Measurements from ENCODE around the gene COTL1.

The COTL1 gene

GRCh38 chr16:84617791-84618580 is at the start of gene COTL1:
TSS of gene COTL1 (minus strand) at chr16:84618078. CDS start at chr16:84617914, 164 bp downstream.
- peak; percentile 97 for DNase-seq (ENCODE audit: low read depth)

DNA sequence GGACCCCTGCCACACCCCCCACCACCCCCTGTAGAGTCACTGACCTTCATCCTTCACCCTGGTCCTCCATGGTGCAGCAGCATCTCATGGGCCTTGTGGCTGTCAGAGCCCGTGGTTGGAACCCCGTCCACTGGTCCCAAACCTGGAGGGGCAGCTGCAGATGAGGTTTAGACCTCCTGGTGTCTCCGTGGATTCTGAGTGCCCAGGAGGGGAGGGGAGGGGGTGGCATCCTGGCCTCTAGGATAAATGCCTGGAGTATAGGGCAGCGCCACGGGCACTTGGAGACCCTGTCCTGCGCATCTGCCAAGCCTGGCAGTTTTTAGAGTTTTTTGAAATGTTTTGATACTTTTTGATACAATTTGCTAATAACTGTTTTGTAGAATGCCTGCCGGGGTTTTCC is 48.0 kb upstream of the COTL1 start:
- no peak for DNase-seq (ENCODE audit: low read depth)

- no peak for DNase-seq (ENCODE audit: low read depth)
Measured at GRCh38 chr16:84665359-84665758, 47.5 kb upstream of the COTL1 start.

DNA sequence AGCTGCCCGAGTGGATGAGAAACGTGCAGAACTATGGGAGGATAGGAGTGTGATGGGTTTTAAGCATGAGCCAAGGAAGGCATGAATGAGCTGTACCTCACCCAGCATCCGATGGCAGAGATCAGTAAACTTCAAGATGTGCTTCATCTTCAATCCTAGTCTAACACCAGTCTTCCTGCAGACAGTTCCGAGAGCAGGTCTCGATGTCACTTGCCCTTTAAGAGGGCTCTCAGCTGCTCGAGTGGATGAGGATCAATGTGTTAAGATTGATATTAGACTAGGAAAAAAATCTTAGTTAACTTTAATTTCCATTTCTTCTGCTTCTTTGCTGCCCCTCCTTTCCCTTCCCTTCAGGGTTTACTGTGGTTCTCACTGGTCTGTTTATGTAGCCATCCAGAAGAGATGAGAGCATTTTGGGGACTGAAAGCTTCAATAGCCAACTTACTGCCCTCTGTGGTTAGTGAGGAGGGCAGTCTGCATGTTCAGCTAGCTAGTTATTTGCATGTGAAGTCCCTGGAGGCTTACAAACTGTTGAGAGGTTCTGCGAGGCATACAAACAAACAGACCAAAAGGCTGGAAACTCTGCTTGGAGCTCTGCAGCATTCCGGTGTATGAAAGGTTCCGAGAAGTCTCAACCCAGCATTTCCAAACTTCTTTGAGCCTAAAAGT is 45.7 kb upstream of the COTL1 start:
- DNase-seq (ENCODE audit: low read depth): no peak

- no peak for DNase-seq (ENCODE audit: low read depth)
Measured at GRCh38 chr16:84662471-84662870, 44.6 kb upstream of the COTL1 start.

DNA sequence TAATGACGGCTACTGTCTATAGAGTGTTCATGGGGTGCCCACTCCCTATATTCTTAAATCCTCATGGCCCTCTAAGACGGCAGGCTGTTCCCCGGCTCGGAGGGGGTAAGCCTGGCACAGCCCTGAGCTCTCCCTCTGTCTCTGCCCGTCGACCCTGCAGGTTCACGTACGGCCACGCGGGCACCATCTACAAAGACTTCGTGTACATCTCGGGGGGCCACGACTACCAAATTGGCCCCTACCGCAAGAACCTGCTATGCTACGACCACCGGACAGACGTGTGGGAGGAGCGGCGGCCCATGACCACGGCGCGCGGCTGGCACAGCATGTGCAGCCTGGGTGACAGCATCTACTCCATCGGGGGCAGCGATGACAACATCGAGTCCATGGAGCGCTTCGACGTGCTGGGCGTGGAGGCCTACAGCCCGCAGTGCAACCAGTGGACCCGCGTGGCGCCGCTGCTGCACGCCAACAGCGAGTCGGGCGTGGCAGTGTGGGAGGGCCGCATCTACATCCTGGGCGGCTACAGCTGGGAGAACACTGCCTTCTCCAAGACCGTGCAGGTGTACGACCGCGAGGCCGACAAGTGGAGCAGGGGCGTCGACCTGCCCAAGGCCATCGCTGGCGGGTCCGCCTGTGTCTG is 43.7 kb upstream of the COTL1 start:
- no peak for DNase-seq (ENCODE audit: low read depth)

DNA sequence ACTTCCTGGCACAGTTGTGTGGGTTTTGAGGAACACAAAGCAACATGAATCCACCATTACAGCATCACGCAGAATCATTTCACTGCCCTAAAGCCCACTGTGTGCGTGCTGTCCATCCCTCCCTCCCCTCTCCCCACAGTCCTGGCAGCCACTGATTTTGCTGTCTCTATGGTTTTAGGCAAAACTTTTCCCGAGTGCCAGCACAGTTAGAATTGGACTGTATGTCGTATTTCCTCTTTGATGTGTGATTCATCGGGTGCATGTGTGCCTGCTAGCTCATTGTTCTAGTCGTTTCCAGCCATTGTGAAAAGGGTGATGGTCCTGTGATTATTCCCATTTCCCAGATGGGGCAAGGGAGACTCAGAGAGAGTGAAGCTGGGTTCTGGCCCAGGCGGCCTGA is 43.1 kb upstream of the COTL1 start:
- DNase-seq (ENCODE audit: low read depth): no peak

DNA sequence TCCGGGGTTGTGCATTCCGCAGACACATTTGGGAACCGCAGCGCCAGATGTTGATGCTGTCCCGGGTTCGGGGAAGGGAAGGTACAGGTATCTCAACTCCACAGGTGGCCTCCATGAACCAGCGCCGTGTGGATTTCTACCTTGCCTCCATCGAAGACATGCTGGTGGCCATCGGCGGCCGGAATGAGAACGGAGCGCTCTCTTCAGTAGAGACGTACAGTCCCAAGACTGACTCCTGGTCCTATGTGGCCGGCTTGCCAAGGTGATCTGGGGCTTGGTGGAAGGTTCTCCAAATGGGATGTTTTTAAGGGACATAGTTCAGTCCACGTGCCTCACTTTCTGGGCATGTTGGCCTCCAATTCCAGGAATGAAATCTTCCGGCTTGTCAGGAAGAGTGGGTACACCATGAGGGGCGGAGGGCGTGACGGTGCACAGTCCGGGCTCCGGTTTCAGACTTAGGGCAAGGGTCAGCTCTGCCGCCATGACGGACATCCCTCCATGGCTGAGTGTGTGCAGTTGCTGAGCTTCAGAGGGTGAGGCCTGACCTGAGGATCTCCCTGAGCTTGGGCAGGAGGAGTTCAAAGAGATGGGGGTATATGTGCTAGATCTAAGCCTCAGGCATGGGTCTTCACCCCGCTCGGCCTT is 41.9 kb upstream of the COTL1 start:
- DNase-seq (ENCODE audit: low read depth): no peak

DNA sequence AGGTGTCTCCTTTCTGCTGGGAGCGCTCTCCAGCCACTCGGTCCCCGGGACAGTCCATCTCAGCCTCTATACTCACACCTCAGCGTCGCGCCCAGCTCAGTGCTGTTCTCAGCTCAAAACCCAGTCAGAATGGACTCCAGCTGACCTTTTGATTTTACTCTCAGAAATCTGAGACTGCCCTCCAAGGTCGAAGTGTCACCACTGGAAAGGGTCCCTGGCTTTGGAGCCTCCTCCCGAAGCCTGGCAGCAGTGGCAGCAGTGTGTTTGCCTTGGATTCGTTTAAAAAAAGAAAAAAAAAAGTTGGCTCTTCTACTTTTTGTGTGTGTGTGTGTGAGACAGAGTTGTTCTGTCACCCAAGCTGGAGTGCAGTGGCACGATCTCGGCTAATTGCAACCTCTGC is 40.8 kb upstream of the COTL1 start:
- DNase-seq (ENCODE audit: low read depth): no peak

DNA sequence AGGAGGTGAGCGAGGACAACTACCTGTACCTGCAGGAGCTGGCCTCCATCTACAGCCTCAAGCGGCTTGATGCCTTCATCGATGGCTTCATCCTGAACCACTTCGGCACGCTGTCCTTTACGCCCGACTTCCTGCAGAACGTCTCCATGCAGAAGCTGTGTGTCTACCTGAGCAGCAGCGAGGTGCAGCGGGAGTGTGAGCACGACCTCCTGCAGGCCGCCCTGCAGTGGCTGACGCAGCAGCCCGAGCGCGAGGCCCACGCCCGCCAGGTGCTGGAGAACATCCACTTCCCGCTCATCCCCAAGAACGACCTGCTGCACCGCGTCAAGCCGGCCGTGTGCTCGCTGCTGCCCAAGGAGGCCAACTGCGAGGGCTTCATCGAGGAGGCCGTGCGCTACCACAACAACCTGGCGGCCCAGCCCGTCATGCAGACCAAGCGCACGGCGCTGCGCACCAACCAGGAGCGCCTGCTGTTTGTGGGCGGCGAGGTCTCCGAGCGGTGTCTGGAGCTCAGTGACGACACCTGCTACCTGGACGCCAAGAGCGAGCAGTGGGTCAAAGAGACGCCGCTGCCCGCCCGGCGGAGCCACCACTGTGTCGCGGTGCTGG is 39.5 kb upstream of the COTL1 start:
- no peak for DNase-seq (ENCODE audit: low read depth)

DNA sequence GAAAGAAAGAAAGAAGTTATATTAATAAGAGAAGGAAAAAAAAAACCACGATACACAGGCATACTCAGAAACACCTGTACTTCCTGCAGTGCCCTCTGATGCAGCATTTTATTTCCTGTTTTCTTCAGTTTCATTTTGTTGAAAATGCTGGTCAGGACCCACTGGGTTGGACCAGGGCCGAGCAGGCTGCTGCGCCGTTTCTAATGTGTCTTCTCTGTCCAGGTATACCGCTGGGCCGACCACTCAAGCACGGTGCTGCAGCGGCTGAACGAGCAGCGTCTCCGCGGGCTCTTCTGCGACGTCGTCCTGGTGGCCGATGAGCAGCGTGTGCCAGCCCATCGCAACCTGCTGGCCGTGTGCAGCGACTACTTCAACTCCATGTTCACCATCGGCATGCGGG is 38.8 kb upstream of the COTL1 start:
- DNase-seq (ENCODE audit: low read depth): no peak

- no peak for DNase-seq (ENCODE audit: low read depth)
Measured at GRCh38 chr16:84654998-84655397, 37.1 kb upstream of the COTL1 start.

- no peak for DNase-seq (ENCODE audit: low read depth)
Measured at GRCh38 chr16:84654238-84654637, 36.4 kb upstream of the COTL1 start.

GRCh38 chr16:84652566-84652965 is 34.7 kb upstream of the COTL1 start:
- no peak for DNase-seq (ENCODE audit: low read depth)

- no peak for DNase-seq (ENCODE audit: low read depth)
Measured at GRCh38 chr16:84650062-84650991, 32.4 kb upstream of the COTL1 start.

DNA sequence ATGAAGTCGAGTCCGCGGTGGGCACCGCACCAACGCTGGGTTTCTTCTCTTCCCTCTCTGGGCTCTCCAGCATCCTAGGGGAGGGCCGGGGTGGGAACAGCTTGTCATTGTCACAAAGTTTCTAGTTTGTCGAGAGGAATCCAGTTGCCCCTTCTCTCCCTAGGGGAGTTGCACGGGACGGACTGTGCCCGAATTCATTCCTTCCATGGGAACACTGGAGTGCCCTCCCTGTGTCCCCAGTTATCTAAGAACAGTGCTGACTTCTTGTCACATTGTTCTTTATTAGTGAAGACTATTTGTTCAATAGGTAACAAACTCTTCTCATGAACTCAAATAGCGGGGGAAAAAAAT is 31.6 kb upstream of the COTL1 start:
- no peak for DNase-seq (ENCODE audit: low read depth)

DNA sequence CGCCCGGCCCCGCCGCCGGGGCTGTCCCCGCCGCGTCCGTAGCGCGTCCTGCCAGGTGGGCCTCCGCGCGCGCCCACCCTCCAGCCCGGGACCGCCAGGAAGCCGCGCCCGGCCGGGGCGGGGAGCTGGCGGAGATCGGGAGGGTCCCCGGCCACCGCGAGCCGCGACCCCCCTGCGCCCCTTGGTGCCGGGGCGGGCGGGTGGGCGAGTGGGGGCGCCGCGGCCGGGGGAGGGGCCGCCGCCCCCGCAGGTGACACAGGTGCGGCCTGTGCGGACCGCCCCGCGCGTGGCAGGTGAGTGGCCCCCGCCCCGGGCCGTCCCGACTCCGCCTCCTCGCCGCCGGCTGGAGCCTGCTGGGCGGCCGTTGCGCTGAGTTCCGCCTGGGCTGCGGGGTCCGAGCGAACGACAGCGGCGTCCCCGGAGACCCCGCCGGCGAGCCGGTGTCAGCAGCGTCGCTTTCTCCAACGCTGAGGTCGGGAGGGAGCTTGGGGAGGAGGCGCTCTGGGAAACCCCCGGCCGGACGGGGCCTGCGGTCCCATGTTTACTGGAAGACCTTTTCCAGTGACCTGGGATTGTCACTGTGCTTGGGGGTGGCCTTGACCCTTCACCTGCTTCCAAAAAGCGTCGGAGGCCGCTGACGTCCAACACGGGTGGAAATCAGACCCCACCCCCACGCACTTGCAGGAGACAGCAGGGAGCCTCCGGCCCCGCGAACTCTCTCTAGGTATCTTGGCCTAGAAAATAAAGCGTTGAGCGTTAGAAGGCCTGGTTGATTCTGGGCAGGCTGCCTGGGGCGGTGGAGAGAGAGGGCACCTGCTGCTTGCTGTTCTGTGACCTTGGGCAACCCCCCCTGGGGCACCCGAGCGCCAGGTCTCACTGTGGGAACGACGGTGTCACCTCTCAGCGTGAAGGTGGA is 31.0 kb upstream of the COTL1 start:
- no peak for DNase-seq (ENCODE audit: low read depth)

GRCh38 chr16:84647828-84648594 is 30.1 kb upstream of the COTL1 start, which contains the start of gene KLHL36:
TSS of gene KLHL36 (plus strand) at chr16:84648511. CDS start at chr16:84650868, 2,357 bp downstream.
- no peak for DNase-seq (ENCODE audit: low read depth)

GRCh38 chr16:84643674-84644073 is 25.8 kb upstream of the COTL1 start:
- DNase-seq (ENCODE audit: low read depth): no peak
